H9 (cell line): ENCODE results near the gene DPYSL3. TPM values are rescaled to one million over a fixed set of nuclear protein-coding genes. Genes with fewer than 3 reads are reported as not detected.

Experiments used
- DNase-seq: peaks from one replicate; pipeline ENCODE4 v3.0.0-alpha.2; 2017
- H2AFZ ChIP-seq: one replicate; pipeline ENCODE4 v1.6.1; 2013; ENCODE audit warnings: mild to moderate bottlenecking, low read length, control low read depth, moderate library complexity
- H2AK5ac ChIP-seq: 2 replicates; pipeline ENCODE4 v1.6.1; 2013; ENCODE audit warnings: low read length, control low read depth, mixed read lengths; ENCODE audit not compliant: insufficient read length
- H2BK120ac ChIP-seq: one replicate; pipeline ENCODE4 v1.6.1; 2013; ENCODE audit warnings: low read depth, mild to moderate bottlenecking, low read length, control low read depth, inconsistent platforms; ENCODE audit not compliant: poor library complexity, severe bottlenecking
- H2BK12ac ChIP-seq: 2 replicates; pipeline ENCODE4 v1.6.1; 2013; ENCODE audit warnings: low read length, control low read depth, mixed read lengths, low read depth; ENCODE audit not compliant: insufficient read length
- H2BK15ac ChIP-seq: 2 replicates; pipeline ENCODE4 v1.6.1; 2013; ENCODE audit warnings: low read depth, low read length, control low read depth
- H2BK20ac ChIP-seq: one replicate; pipeline ENCODE4 v1.6.1; 2013; ENCODE audit warnings: low read depth, mild to moderate bottlenecking, low read length, control low read depth, inconsistent platforms; ENCODE audit not compliant: poor library complexity, severe bottlenecking
- H2BK5ac ChIP-seq: 2 replicates; pipeline ENCODE4 v1.6.1; 2013; ENCODE audit warnings: low read length, control low read depth, mixed read lengths; ENCODE audit not compliant: insufficient read length
- H3K14ac ChIP-seq: 2 replicates; pipeline ENCODE4 v1.6.1; 2013; ENCODE audit warnings: low read length, control low read depth; ENCODE audit not compliant: insufficient read depth
- H3K18ac ChIP-seq: 2 replicates; pipeline ENCODE4 v1.6.1; 2013; ENCODE audit warnings: low read depth, mild to moderate bottlenecking, mixed read lengths, low read length, control low read depth; ENCODE audit not compliant: insufficient read length
- H3K23ac ChIP-seq: 2 replicates; pipeline ENCODE4 v1.6.1; 2013; ENCODE audit warnings: low read length, control low read depth, mixed read lengths, low read depth; ENCODE audit not compliant: insufficient read length
- H3K23me2 ChIP-seq: 2 replicates; pipeline ENCODE4 v1.6.1; 2013; ENCODE audit warnings: low read depth, mild to moderate bottlenecking, mixed read lengths, low read length, control low read depth; ENCODE audit not compliant: insufficient read length, poor library complexity, severe bottlenecking
- H3K27ac ChIP-seq: 2 replicates; pipeline ENCODE4 v1.5.1; 2013; ENCODE audit warnings: low read length, control low read depth, mixed read lengths, low read depth; ENCODE audit not compliant: insufficient read length
- H3K27me3 ChIP-seq: 2 replicates; pipeline ENCODE4 v1.6.1; 2013; ENCODE audit warnings: low read length, control low read depth, inconsistent platforms; ENCODE audit not compliant: insufficient read depth
- H3K4ac ChIP-seq: 2 replicates; pipeline ENCODE4 v1.6.1; 2013; ENCODE audit warnings: low read depth, mild to moderate bottlenecking, control low read depth, inconsistent platforms, low read length, moderate library complexity
- H3K4me1 ChIP-seq: 2 replicates; pipeline ENCODE4 v1.6.1; 2013; ENCODE audit warnings: low read length, control low read depth, inconsistent platforms; ENCODE audit not compliant: insufficient read depth
- H3K4me2 ChIP-seq: 2 replicates; pipeline ENCODE4 v1.6.1; 2013; ENCODE audit warnings: low read length, control low read depth, mixed read lengths; ENCODE audit not compliant: insufficient read length, insufficient read depth
- H3K56ac ChIP-seq: 2 replicates; pipeline ENCODE4 v1.6.1; 2013; ENCODE audit warnings: low read depth, mild to moderate bottlenecking, mixed read lengths, low read length, control low read depth; ENCODE audit not compliant: insufficient read length
- H3K79me1 ChIP-seq: 2 replicates; pipeline ENCODE4 v1.6.1; 2013; ENCODE audit warnings: low read depth, mild to moderate bottlenecking, moderate library complexity, low read length, control low read depth, inconsistent platforms; ENCODE audit not compliant: insufficient read depth, poor library complexity, severe bottlenecking
- H3K79me2 ChIP-seq: 2 replicates; pipeline ENCODE4 v1.6.1; 2013; ENCODE audit warnings: low read length, control low read depth, inconsistent platforms; ENCODE audit not compliant: insufficient read depth
- H3K9ac ChIP-seq: 2 replicates; pipeline ENCODE4 v1.6.1; 2013; ENCODE audit warnings: low read length, control low read depth, mixed read lengths; ENCODE audit not compliant: insufficient read length; ENCODE audit errors: extremely low read depth
- H3K9me3 ChIP-seq: one replicate; pipeline ENCODE4 v1.6.1; 2013; ENCODE audit warnings: low read depth, low read length, inconsistent platforms; ENCODE audit not compliant: control insufficient read depth
- H3T11ph ChIP-seq: one replicate; pipeline ENCODE4 v1.6.1; 2013; ENCODE audit warnings: mild to moderate bottlenecking, low read length, control low read depth, inconsistent platforms
- H4K20me1 ChIP-seq: one replicate; pipeline ENCODE4 v1.6.1; 2013; ENCODE audit not compliant: control insufficient read depth, insufficient read length, insufficient read depth
- H4K5ac ChIP-seq: 2 replicates; pipeline ENCODE4 v1.6.1; 2013; ENCODE audit warnings: low read depth, mild to moderate bottlenecking, mixed read lengths, low read length, control low read depth; ENCODE audit not compliant: insufficient read length
- H4K8ac ChIP-seq: replicated peaks from 2 replicates; pipeline ENCODE4 v1.6.1; 2013; ENCODE audit warnings: low read length, control low read depth, mixed read lengths, low read depth; ENCODE audit not compliant: insufficient read length
- H4K91ac ChIP-seq: 2 replicates; pipeline ENCODE4 v1.6.1; 2013; ENCODE audit warnings: low read depth, mild to moderate bottlenecking, moderate library complexity, mixed read lengths, low read length, control low read depth; ENCODE audit not compliant: insufficient read length
- H3K27ac Mint-ChIP-seq, 3 experiments: 2 replicates in 2 of 3; 3 replicates in 1 of 3; pipeline ENCODE4 v1.8.0; 2020 to 2021; ENCODE audit warnings: mixed read lengths in 3 of 3, mild to moderate bottlenecking in 1 of 3, moderate library complexity in 1 of 3
- H3K27me3 Mint-ChIP-seq: 2 replicates; pipeline ENCODE4 v1.8.0; 2021; ENCODE audit warnings: low read depth, mild to moderate bottlenecking, moderate library complexity, mixed read lengths
- H3K36me3 Mint-ChIP-seq, 3 experiments: 2 replicates in 2 of 3; 3 replicates in 1 of 3; pipeline ENCODE4 v1.8.0; 2020 to 2021; ENCODE audit warnings: low read depth in 3 of 3, mixed read lengths in 3 of 3; ENCODE audit not compliant: insufficient read depth in 1 of 3
- H3K4me1 Mint-ChIP-seq, 2 experiments: 2 replicates each; pipeline ENCODE4 v1.8.0; 2020; ENCODE audit warnings: mixed read lengths in 2 of 2
- H3K4me3 Mint-ChIP-seq, 2 experiments: 2 replicates in 1 of 2; 3 replicates in 1 of 2; pipeline ENCODE4 v1.8.0; 2020 to 2021; ENCODE audit warnings: mild to moderate bottlenecking in 2 of 2, mixed read lengths in 2 of 2, moderate library complexity in 1 of 2
- H3K9me3 Mint-ChIP-seq, 2 experiments: 2 replicates in 1 of 2; 3 replicates in 1 of 2; pipeline ENCODE4 v1.8.0; 2020; ENCODE audit warnings: mild to moderate bottlenecking in 2 of 2, mixed read lengths in 2 of 2, moderate library complexity in 1 of 2
- WGBS: extraction: QIAGEN DNeasy Blood & Tissue Kit; methylation state at CpG from one replicate; pipeline ENCODE4 v1.1.7; 2013; ENCODE audit warnings: missing lambda C conversion rate, low lambda C conversion rate, mixed read lengths; ENCODE audit not compliant: insufficient read length; ENCODE audit errors: extremely low coverage; 5-methylcytosine and 5-hydroxymethylcytosine counted together
- total RNA-seq: library from RNA; stranded (reverse); gene quantifications from 2 replicates; pipeline ENCODE4 v1.2.1, GENCODE V29; 2021
- TF ChIP-seq, protein P1 (sequence below): fragments of 200-600 bp; sonication (generic); conservative IDR thresholded peaks from 3 replicates; pipeline ENCODE4 v1.8.0; 2021; ENCODE audit warnings: antibody characterized with exemption, mild to moderate bottlenecking

Gene DPYSL3
- total RNA-seq, 1 experiment from 2014 or later: 515 TPM

DNA sequence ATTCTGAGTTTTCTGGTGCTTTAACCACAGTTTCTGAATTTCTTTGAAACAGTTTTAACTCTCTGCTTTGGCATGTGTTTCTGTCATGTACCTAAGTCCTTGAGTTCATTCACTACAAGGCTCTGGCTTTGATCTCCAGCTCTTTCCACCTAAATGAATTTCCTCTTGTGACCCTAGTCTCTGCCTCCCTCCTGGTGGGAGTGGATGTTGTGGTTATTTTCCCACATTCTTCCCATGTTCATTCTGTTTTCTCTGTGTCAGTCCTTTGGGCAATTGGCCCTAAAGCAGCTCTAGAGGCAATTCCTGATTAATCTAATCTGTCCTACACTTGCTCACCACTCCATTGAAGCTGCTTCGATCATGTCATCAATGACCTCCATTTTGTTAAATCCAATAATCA lies 28.4 kb upstream of the DPYSL3 start:
- WGBS: no CpG with 5 or more reads among the region's 1 CpG
- no peak overlapping the region for H2BK120ac ChIP-seq
- H3K79me2 ChIP-seq: no peaks in the 10 kb centered on the region
- H2BK12ac ChIP-seq: no peak overlapping the region
- no peak overlapping the region for H3K4ac ChIP-seq
- no peak overlapping the region for H2AFZ ChIP-seq
- H3K23me2 ChIP-seq: peaks cover 3% of the 10 kb centered on the region
- H3K56ac ChIP-seq: no peak overlapping the region
- no peak for DNase-seq
- Mint-ChIP-seq H3K4me3 (no peak overlapping the region), H3K36me3 (no peaks in the 10 kb centered on the region), H3K4me1 (no peaks in the 10 kb centered on the region), H3K9me3 (no peaks in the 10 kb centered on the region), H3K27me3 (peaks cover 4% of the 10 kb centered on the region), H3K27ac (no peak overlapping the region)
- H3K9ac ChIP-seq: no peak overlapping the region
- H3K9me3 ChIP-seq: no peaks in the 10 kb centered on the region
- no peaks in the 10 kb centered on the region for H3K79me1 ChIP-seq
- no peak overlapping the region for H3K4me2 ChIP-seq
- no peak overlapping the region for H3K18ac ChIP-seq
- no peak overlapping the region for H3K23ac ChIP-seq
- no peak overlapping the region for H2BK15ac ChIP-seq
- no peaks in the 10 kb centered on the region for H4K20me1 ChIP-seq
- no peak overlapping the region for H3K27ac ChIP-seq
- H3K4me1 ChIP-seq: no peaks in the 10 kb centered on the region
- H2BK5ac ChIP-seq: no peak overlapping the region
- no peak overlapping the region for H4K8ac ChIP-seq
- no peak overlapping the region for H2BK20ac ChIP-seq
- no peaks in the 10 kb centered on the region for H3K27me3 ChIP-seq
- H3T11ph ChIP-seq: no peak overlapping the region
- TF ChIP-seq, protein P1, sequence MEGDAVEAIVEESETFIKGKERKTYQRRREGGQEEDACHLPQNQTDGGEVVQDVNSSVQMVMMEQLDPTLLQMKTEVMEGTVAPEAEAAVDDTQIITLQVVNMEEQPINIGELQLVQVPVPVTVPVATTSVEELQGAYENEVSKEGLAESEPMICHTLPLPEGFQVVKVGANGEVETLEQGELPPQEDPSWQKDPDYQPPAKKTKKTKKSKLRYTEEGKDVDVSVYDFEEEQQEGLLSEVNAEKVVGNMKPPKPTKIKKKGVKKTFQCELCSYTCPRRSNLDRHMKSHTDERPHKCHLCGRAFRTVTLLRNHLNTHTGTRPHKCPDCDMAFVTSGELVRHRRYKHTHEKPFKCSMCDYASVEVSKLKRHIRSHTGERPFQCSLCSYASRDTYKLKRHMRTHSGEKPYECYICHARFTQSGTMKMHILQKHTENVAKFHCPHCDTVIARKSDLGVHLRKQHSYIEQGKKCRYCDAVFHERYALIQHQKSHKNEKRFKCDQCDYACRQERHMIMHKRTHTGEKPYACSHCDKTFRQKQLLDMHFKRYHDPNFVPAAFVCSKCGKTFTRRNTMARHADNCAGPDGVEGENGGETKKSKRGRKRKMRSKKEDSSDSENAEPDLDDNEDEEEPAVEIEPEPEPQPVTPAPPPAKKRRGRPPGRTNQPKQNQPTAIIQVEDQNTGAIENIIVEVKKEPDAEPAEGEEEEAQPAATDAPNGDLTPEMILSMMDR: no peak
- H4K91ac ChIP-seq: no peak overlapping the region
- no peak overlapping the region for H4K5ac ChIP-seq
- no peak overlapping the region for H2AK5ac ChIP-seq
- no peak overlapping the region for H3K14ac ChIP-seq
